Measurements from ENCODE around the gene INPP5E. TPM values are rescaled to one million over a fixed set of nuclear protein-coding genes. Genes with fewer than 3 reads are reported as not detected.

The INPP5E gene
- total and polyA plus RNA-seq, 11 donors, result 6.4 to 11.7 (median 9.3) TPM

DNA sequence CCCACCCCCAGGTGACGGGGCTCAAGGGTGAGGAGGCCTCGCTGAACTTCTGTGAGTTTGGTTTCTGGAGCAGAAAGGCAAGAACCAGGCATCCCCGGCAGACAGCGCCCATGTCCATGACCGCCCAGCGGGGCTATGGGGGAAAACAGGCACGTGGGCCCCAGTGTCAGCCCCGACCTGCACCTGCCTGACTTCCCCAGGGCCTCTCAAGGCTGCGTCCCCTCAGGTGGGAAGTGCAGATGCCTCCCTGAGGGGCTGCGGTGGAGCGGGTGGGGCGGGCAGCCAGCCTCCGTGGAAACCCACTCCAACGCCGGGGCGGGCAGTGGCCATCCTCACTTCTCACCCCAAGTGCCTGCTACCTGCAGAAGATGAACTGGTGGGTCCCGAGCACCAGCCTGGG lies 59.3 kb downstream of the INPP5E start:
- Histone ChIP-seq H3K4me3 (no peak overlapping the region), H3K27ac (no peak overlapping the region), H3K4me1 (peaks cover 0 to 21% (median 0%) of the 10 kb centered on the region in 12 donors), H3K27me3 (no peaks in the 10 kb centered on the region), H3K36me3 (peaks cover 0 to 66% (median 40%) of the 10 kb centered on the region in 9 donors), H3K9me3 (no peaks in the 10 kb centered on the region)
- WGBS, 4 donors, result 94 to 97% (median 95%) methylated on average over 11 to 17 of the region's 17 CpGs
- TF ChIP-seq POLR2A (IDR thresholded peaks at IDR 0.05), result no peak
- DNase-seq (no peak), ATAC-seq (no peak)
- intact Hi-C loops (cut with DNase I), result no loop called here

DNA sequence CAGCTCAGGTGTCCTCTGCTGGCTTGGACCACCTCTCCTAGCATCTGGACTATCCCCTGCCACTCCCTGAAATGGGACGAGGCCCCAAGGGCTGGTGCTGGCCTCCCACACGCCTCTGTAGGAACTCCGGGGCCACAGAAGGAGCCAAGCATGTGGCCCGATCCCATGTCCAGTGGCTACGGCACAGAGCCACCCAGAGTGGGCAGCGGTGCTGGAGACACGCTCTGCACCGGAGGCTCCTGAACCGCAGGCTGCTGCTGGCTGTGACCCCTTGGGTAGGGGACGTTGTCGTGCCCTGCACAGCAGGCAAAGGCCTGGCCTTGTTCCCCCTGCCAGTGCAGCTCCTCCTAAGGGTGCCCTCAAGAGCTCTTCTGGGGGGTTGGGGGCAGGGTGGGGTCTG lies 59.8 kb downstream of the INPP5E start:
- peaks cover 0 to 66% (median 35%) of the 10 kb centered on the region in 9 donors for H3K36me3 ChIP-seq
- TF ChIP-seq, protein P1, sequence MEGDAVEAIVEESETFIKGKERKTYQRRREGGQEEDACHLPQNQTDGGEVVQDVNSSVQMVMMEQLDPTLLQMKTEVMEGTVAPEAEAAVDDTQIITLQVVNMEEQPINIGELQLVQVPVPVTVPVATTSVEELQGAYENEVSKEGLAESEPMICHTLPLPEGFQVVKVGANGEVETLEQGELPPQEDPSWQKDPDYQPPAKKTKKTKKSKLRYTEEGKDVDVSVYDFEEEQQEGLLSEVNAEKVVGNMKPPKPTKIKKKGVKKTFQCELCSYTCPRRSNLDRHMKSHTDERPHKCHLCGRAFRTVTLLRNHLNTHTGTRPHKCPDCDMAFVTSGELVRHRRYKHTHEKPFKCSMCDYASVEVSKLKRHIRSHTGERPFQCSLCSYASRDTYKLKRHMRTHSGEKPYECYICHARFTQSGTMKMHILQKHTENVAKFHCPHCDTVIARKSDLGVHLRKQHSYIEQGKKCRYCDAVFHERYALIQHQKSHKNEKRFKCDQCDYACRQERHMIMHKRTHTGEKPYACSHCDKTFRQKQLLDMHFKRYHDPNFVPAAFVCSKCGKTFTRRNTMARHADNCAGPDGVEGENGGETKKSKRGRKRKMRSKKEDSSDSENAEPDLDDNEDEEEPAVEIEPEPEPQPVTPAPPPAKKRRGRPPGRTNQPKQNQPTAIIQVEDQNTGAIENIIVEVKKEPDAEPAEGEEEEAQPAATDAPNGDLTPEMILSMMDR (IDR thresholded peaks at IDR 0.05), result no peak
- TF ChIP-seq POLR2A (IDR thresholded peaks at IDR 0.05), result no peak

DNA sequence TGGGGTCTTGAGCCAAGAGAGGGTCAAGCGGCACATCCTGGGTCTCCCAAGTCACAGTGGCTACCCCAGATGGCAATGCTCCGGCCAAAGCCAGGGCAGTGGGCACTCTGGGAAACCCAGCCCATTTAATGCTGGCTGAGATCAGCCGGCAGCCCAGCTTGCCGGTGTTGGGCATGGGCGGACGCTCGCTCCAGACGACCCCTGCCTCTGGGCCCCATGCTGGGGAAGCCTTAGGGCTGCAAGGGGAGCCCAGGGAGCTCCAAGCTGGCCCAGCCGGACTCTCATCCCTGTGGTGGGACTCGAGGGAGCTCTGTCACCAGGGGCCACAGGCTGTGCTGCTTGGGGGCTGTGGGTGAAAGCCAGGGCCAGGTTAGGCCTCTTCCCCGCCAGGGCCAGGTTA lies 60.2 kb downstream of the INPP5E start:
- Histone ChIP-seq H3K4me3 (no peak overlapping the region), H3K4me1 (peaks cover 0 to 21% (median 0%) of the 10 kb centered on the region in 12 donors), H3K36me3 (peaks cover 0 to 65% (median 34%) of the 10 kb centered on the region in 9 donors), H3K27ac (no peak overlapping the region), H3K27me3 (no peaks in the 10 kb centered on the region), H3K9me3 (no peaks in the 10 kb centered on the region)
- WGBS, 4 donors, result 90 to 97% (median 94%) methylated on average over 7 to 11 of the region's 11 CpGs
- TF ChIP-seq, protein P1 (IDR thresholded peaks at IDR 0.05), result no peak
- TF ChIP-seq POLR2A (IDR thresholded peaks at IDR 0.05), result no peak
- DNase-seq (no peak), ATAC-seq (no peak)
- intact Hi-C loops (cut with DNase I), result no loop called here

More for the DNA sequence above, 59.8 kb downstream of the INPP5E start:
- WGBS, 4 donors, result 87 to 95% (median 93%) methylated on average over 9 to 11 of the region's 11 CpGs
- ATAC-seq (no peak), DNase-seq (no peak)
- Histone ChIP-seq H3K9me3 (no peaks in the 10 kb centered on the region), H3K4me1 (peaks cover 0 to 21% (median 0%) of the 10 kb centered on the region in 12 donors), H3K4me3 (no peak overlapping the region), H3K27me3 (no peaks in the 10 kb centered on the region), H3K27ac (no peak overlapping the region)
- intact Hi-C loops (cut with DNase I), result no loop called here

DNA sequence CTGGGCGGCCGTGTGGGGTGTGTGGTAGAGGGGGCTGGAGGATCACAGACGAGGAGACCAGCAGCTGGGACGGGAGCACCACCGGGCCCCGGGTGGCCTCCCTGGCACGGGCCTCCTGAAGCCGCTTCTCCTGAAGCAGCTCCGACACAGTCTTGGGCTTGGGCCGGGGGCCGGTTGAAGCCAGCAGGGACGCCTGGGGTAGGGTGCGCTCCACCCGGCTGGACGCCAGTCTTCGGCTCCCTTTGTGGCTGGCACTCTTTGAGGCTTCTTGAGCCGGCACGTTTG lies 60.7 kb downstream of the INPP5E start:
- Histone ChIP-seq H3K4me1 (peaks cover 0 to 21% (median 0%) of the 10 kb centered on the region in 12 donors), H3K4me3 (no peak overlapping the region), H3K27ac (no peak overlapping the region), H3K36me3 (peaks cover 0 to 60% (median 30%) of the 10 kb centered on the region in 9 donors), H3K9me3 (no peaks in the 10 kb centered on the region), H3K27me3 (no peaks in the 10 kb centered on the region)
- no peak for ATAC-seq
- TF ChIP-seq, protein P1 (IDR thresholded peaks at IDR 0.05), result no peak
- TF ChIP-seq POLR2A (IDR thresholded peaks at IDR 0.05), result no peak
- intact Hi-C loops (cut with DNase I), result no loop called here
- no peak for DNase-seq
- WGBS, 4 donors, result 79 to 87% (median 84%) methylated on average over 12 to 18 of the region's 18 CpGs

Other genes with a start within 250 kb of the INPP5E start
- not detected for gene LHX3, start 234.7 kb downstream of the INPP5E start, total RNA-seq
- gene LHX3, start 234.7 kb downstream of the INPP5E start, polyA plus RNA-seq, result not detected
- 1 to 10 TPM; 4.8 to 7.8 (median 5.9) TPM for gene QSOX2, start 194.0 kb downstream of the INPP5E start, total RNA-seq
- gene QSOX2, start 194.0 kb downstream of the INPP5E start, polyA plus RNA-seq, result 1 to 10 TPM; 4.3 to 9.9 TPM
- gene CCDC187, start 135.8 kb downstream of the INPP5E start, total RNA-seq, result under 1 TPM in 1 of 9 donors, not detected in 8; 0.04 TPM
- gene CCDC187, start 135.8 kb downstream of the INPP5E start, polyA plus RNA-seq, result not detected
- gene GPSM1, start 112.3 kb downstream of the INPP5E start, total RNA-seq, result 10 to 100 TPM; 24.1 to 52.0 (median 31.7) TPM
- 10 to 100 TPM; 31.5 to 80.2 TPM for gene GPSM1, start 112.3 kb downstream of the INPP5E start, polyA plus RNA-seq
- 10 to 100 TPM; 21.3 to 67.8 (median 33.6) TPM for gene DNLZ, start 76.1 kb downstream of the INPP5E start, total RNA-seq
- 10 to 100 TPM; 22.6 to 36.8 TPM for gene DNLZ, start 76.1 kb downstream of the INPP5E start, polyA plus RNA-seq
- 1 to 10 TPM in 2 of 9 donors, under 1 TPM in 7; 0.30 to 7.1 (median 0.77) TPM for gene CARD9, start 66.2 kb downstream of the INPP5E start, total RNA-seq
- gene CARD9, start 66.2 kb downstream of the INPP5E start, polyA plus RNA-seq, result under 1 TPM; 0.69 to 1.00 TPM
- 1 to 10 TPM; 3.1 to 7.8 (median 4.5) TPM for gene SNAPC4, start 39.7 kb downstream of the INPP5E start, total RNA-seq
- gene SNAPC4, start 39.7 kb downstream of the INPP5E start, polyA plus RNA-seq, result 1 to 10 TPM; 4.0 to 4.3 TPM
- gene ENTR1, start 29.2 kb downstream of the INPP5E start, total RNA-seq, result 10 to 100 TPM; 12.4 to 26.6 (median 18.4) TPM
- 10 to 100 TPM; 11.8 to 27.7 TPM for gene ENTR1, start 29.2 kb downstream of the INPP5E start, polyA plus RNA-seq
- 10 to 100 TPM; 61.5 to 81.8 (median 73.6) TPM for gene PMPCA, start 29.2 kb downstream of the INPP5E start, total RNA-seq
- 10 to 100 TPM; 70.8 to 77.0 TPM for gene PMPCA, start 29.2 kb downstream of the INPP5E start, polyA plus RNA-seq
- gene SEC16A, start 43.2 kb upstream of the INPP5E start, total RNA-seq, result 10 to 100 TPM; 21.1 to 53.3 (median 30.2) TPM
- 10 to 100 TPM; 20.9 to 29.9 TPM for gene SEC16A, start 43.2 kb upstream of the INPP5E start, polyA plus RNA-seq
- 10 to 100 TPM; 12.1 to 47.3 (median 22.1) TPM for gene NOTCH1, start 106.2 kb upstream of the INPP5E start, total RNA-seq
- gene NOTCH1, start 106.2 kb upstream of the INPP5E start, polyA plus RNA-seq, result 10 to 100 TPM in 1 of 2 donors, 1 to 10 TPM in 1; 8.0 to 12.1 TPM
- gene EGFL7, start 223.1 kb upstream of the INPP5E start, total RNA-seq, result 100 to 1,000 TPM in 2 of 9 donors, 10 to 100 TPM in 7; 56.4 to 142 (median 94.0) TPM
- gene EGFL7, start 223.1 kb upstream of the INPP5E start, polyA plus RNA-seq, result 100 to 1,000 TPM; 103 to 137 TPM
- gene AGPAT2, start 247.6 kb upstream of the INPP5E start, total RNA-seq, result 10 to 100 TPM; 52.4 to 90.7 (median 62.5) TPM
- 100 to 1,000 TPM in 1 of 2 donors, 10 to 100 TPM in 1; 88.8 to 122 TPM for gene AGPAT2, start 247.6 kb upstream of the INPP5E start, polyA plus RNA-seq

Data from heart left ventricle (tissue), 16 donors.